GM12878 (cell line): ENCODE results near the gene TYROBP. TPM values are rescaled to one million over a fixed set of nuclear protein-coding genes. Genes with fewer than 3 reads are reported as not detected.
A peak's percentile ranks its signal among the peaks of the same experiment; 100 is the strongest.

Experiments
- ATAC-seq: fragments of 200-7000 bp; cut with Tn5 transposase; 3 replicates; pipeline ENCODE4 v1.9.1; 2020; ENCODE audit warnings: mild to moderate bottlenecking, moderate library complexity
- BruUV-seq: library from RNA; stranded (reverse); fragments of 400-500 nt; replicated peaks from 2 replicates; lab custom pipeline; 2021; lab: Mats Ljungman, UMichigan
- CTCF ChIA-PET: fragments of 300-600 bp; sonication (Branson Sonifier 250); formaldehyde crosslinking; extraction: SDS; loops from one replicate; lab custom pipeline; 2021; ENCODE audit warnings: inconsistent platforms; lab: Yijun Ruan, JAX
- POLR2A ChIA-PET: fragments of 350-600 bp; formaldehyde crosslinking; extraction: SDS; loops from one replicate; lab custom pipeline; 2021; ENCODE audit warnings: inconsistent platforms; lab: Charles Lee
- RAD21 ChIA-PET: fragments of 300-600 bp; sonication (Branson Sonifier 250); formaldehyde crosslinking; loops from one replicate; lab custom pipeline; 2023; ENCODE audit warnings: antibody characterized with exemption; ENCODE audit not compliant: unreplicated experiment; lab: Charles Lee
- SMC1A ChIA-PET: fragments of 300-600 bp; sonication (Branson Sonifier 250); formaldehyde crosslinking; loops from one replicate; lab custom pipeline; 2023; ENCODE audit not compliant: unreplicated experiment, uncharacterized antibody; lab: Charles Lee
- DNase-seq: peaks from one replicate; pipeline ENCODE4 v3.0.0-alpha.2; 2011; ENCODE audit warnings: low read depth, low spot score
- FAIRE-seq: peaks from 3 replicates; lab custom pipeline; 2011; peaks lifted over from hg19 to GRCh38; lab: Jason Lieb, UNC
- H2AFZ ChIP-seq: 2 replicates; pipeline ENCODE4 v1.6.0; 2011; ENCODE audit warnings: low read depth, low read length, control low read depth; ENCODE audit not compliant: control insufficient read depth
- H3K27ac ChIP-seq: 2 replicates; pipeline ENCODE4 v1.5.1; 2011; ENCODE audit warnings: control low read depth; ENCODE audit not compliant: control insufficient read depth, insufficient read depth
- H3K27me3 ChIP-seq, 2 experiments: replicated peaks in 1 of 2; 2 replicates each; pipeline versions ENCODE4 v1.6.0 to v1.6.1; 2011; ENCODE audit warnings: low read length in 1 of 2; ENCODE audit not compliant: control insufficient read depth in 2 of 2, insufficient read depth in 2 of 2
- H3K36me3 ChIP-seq, 2 experiments: 2 replicates each; pipeline ENCODE4 v1.5.1; 2011; ENCODE audit warnings: low read length in 1 of 2; ENCODE audit not compliant: control insufficient read depth in 2 of 2, insufficient read depth in 2 of 2
- H3K4me1 ChIP-seq: 2 replicates; pipeline ENCODE4 v1.6.1; 2011; ENCODE audit warnings: mild to moderate bottlenecking, low read length, moderate library complexity, mixed read lengths; ENCODE audit not compliant: control insufficient read depth, insufficient read depth
- H3K4me2 ChIP-seq: 2 replicates; pipeline ENCODE4 v1.6.0; 2011; ENCODE audit warnings: control low read depth; ENCODE audit not compliant: control insufficient read depth, insufficient read depth
- H3K4me3 ChIP-seq: fragments of 200-600 bp; sonication (generic); 2 replicates; pipeline ENCODE4 v1.5.1; 2016
- H3K79me2 ChIP-seq: 2 replicates; pipeline ENCODE4 v1.6.0; 2011; ENCODE audit warnings: low read length; ENCODE audit not compliant: control insufficient read depth, insufficient read depth
- H3K9ac ChIP-seq: 2 replicates; pipeline ENCODE4 v1.8.0; 2011; ENCODE audit warnings: low read length, control low read depth, mixed read lengths; ENCODE audit not compliant: control insufficient read depth, insufficient read depth
- H3K9me3 ChIP-seq: replicated peaks from 3 replicates; pipeline ENCODE4 v1.5.1; 2011; ENCODE audit warnings: mild to moderate bottlenecking, low read length; ENCODE audit not compliant: control insufficient read depth, insufficient read depth
- H4K20me1 ChIP-seq: 2 replicates; pipeline ENCODE4 v1.6.0; 2011; ENCODE audit not compliant: control insufficient read depth, insufficient read depth
- BHLHE40 ChIP-seq, 2 experiments: fragments of 450-650 bp in 1 of 2; IDR thresholded peaks; 2 replicates each; pipeline ENCODE4 v1.6.1; 2011 to 2017; ENCODE audit warnings: low read depth in 2 of 2, borderline replicate concordance in 1 of 2, improper control_type of control experiment in 1 of 2, low read length in 1 of 2, mild to moderate bottlenecking in 1 of 2
- CBX5 ChIP-seq: sonication (generic); IDR thresholded peaks from 2 replicates; pipeline ENCODE4 v1.6.1; 2016; ENCODE audit warnings: low read depth, moderate library complexity, mild to moderate bottlenecking, inconsistent platforms
- CHD1 ChIP-seq: IDR thresholded peaks from 2 replicates; pipeline ENCODE4 v1.6.1; 2012; ENCODE audit warnings: low read depth, low read length, improper control_type of control experiment
- FOS ChIP-seq: IDR thresholded peaks from 3 replicates; pipeline ENCODE4 v1.6.1; 2011; ENCODE audit warnings: borderline replicate concordance; ENCODE audit not compliant: insufficient read length; ENCODE audit errors: extremely low read depth
- FOXM1 ChIP-seq: IDR thresholded peaks from 2 replicates; pipeline ENCODE4 v1.6.1; 2012; ENCODE audit warnings: low read depth, mild to moderate bottlenecking, inconsistent platforms, low read length, moderate library complexity
- HDGF ChIP-seq: fragments of 450-650 bp; IDR thresholded peaks from 2 replicates; pipeline ENCODE4 v1.6.1; 2016; ENCODE audit warnings: antibody characterized with exemption
- IKZF2 ChIP-seq, 2 experiments: fragments of 450-650 bp; IDR thresholded peaks; 2 replicates each; pipeline ENCODE4 v1.6.1; 2017; ENCODE audit warnings: mild to moderate bottlenecking in 2 of 2, moderate library complexity in 2 of 2
- LARP7 ChIP-seq: fragments of 450-650 bp; IDR thresholded peaks from 2 replicates; pipeline ENCODE4 v1.6.1; 2017; ENCODE audit warnings: mild to moderate bottlenecking
- NBN ChIP-seq: fragments of 450-650 bp; IDR thresholded peaks from 2 replicates; pipeline ENCODE4 v1.6.1; 2016
- NFYB ChIP-seq: IDR thresholded peaks from 2 replicates; pipeline ENCODE4 v1.6.1; 2011; ENCODE audit warnings: low read depth, mild to moderate bottlenecking, low read length, improper control_type of control experiment, moderate library complexity; ENCODE audit not compliant: insufficient read depth
- NR2C1 ChIP-seq: fragments of 450-650 bp; IDR thresholded peaks from 2 replicates; pipeline ENCODE4 v1.6.1; 2017; ENCODE audit warnings: antibody characterized with exemption, mild to moderate bottlenecking, moderate library complexity
- POLR2A ChIP-seq: IDR thresholded peaks from 2 replicates; pipeline ENCODE4 v1.6.1; 2011; ENCODE audit warnings: low read depth, mild to moderate bottlenecking, low read length
- POLR2AphosphoS5 ChIP-seq: IDR thresholded peaks from 2 replicates; pipeline ENCODE4 v1.6.1; 2011; ENCODE audit warnings: mild to moderate bottlenecking, low read length, inconsistent platforms
- RBBP5 ChIP-seq: fragments of 200-600 bp; sonication (generic); conservative IDR thresholded peaks from 2 replicates; pipeline ENCODE4 v1.6.1; 2016
- SMAD5 ChIP-seq: IDR thresholded peaks from 2 replicates; pipeline ENCODE4 v1.6.1; 2016; ENCODE audit warnings: antibody characterized with exemption, low read depth
- SPI1 ChIP-seq: IDR thresholded peaks from 2 replicates; pipeline ENCODE4 v1.6.1; 2011; ENCODE audit warnings: low read depth, mild to moderate bottlenecking, low read length, moderate library complexity, borderline replicate concordance; ENCODE audit not compliant: insufficient read depth
- ZNF207 ChIP-seq: fragments of 450-650 bp; IDR thresholded peaks from 2 replicates; pipeline ENCODE4 v1.6.1; 2014; ENCODE audit warnings: antibody characterized with exemption, mild to moderate bottlenecking, borderline replicate concordance
- WGBS: methylation state at CpG from one replicate; pipeline ENCODE4 v1.1.6; 2016; ENCODE audit warnings: low lambda C conversion rate; ENCODE audit not compliant: insufficient replicate concordance, insufficient coverage; ENCODE audit errors: missing lambda C conversion rate; 5-methylcytosine and 5-hydroxymethylcytosine counted together
- in situ Hi-C: fragments of 300-500 bp; cut with MboI; formaldehyde crosslinking; loops from 9 replicates; pipeline ENCODE4 v1.14.3; 2018; ENCODE audit warnings: mixed read lengths
- intact Hi-C: fragments of 100-400 bp; cut with micrococcal nuclease; formaldehyde crosslinking; loops from one replicate; pipeline ENCODE4 v1.14.2; 2022; ENCODE audit not compliant: unreplicated experiment
- polyA plus RNA-seq, 11 experiments: library from polyadenylated mRNA; depleted of rRNA in 4 of 11; unstranded in 6 of 11; stranded (reverse) in 5 of 11; fragments of >200 nt; fragmentation: Nextera tagmentation in 4 of 11; fragmentation: Illumina TruSeq in 1 of 11; extraction: Ambion mirVana in 4 of 11; extraction: Trizol in 1 of 11; gene quantifications; 1 replicate in 1 of 11; 2 replicates in 10 of 11; pipeline versions ENCODE4 v1.2.1 to v1.2.3, GENCODE V29; 2011 to 2016; ENCODE audit warnings: inconsistent platforms in 2 of 11, missing spikeins in 2 of 11, low read depth in 1 of 11
- total RNA-seq, 4 experiments: library from RNA; depleted of rRNA in 3 of 4; stranded (reverse); fragments of >200 nt in 3 of 4; fragmentation: Illumina TruSeq in 1 of 4; extraction: Trizol in 1 of 4; gene quantifications; 2 replicates each; pipeline versions ENCODE4 v1.2.1 to v1.2.3, GENCODE V29; 2013 to 2021
- TF ChIP-seq, protein P1 (sequence below): fragments of 450-650 bp; IDR thresholded peaks from 2 replicates; pipeline ENCODE4 v1.6.1; 2018; ENCODE audit warnings: borderline replicate concordance, mild to moderate bottlenecking; ENCODE audit not compliant: partially characterized antibody
- TF ChIP-seq, protein P2 (sequence below): fragments of 450-650 bp; IDR thresholded peaks from 2 replicates; pipeline ENCODE4 v1.6.1; 2018; ENCODE audit warnings: mild to moderate bottlenecking, low read depth, moderate library complexity; ENCODE audit not compliant: partially characterized antibody

The TYROBP gene
- total and polyA plus RNA-seq, 10 of the 15 experiments (the other 5 are each of a cell fraction or from before 2014, with no cell fraction given): 0.33 to 2.4 (median 0.58) TPM; not detected in 2

DNA sequence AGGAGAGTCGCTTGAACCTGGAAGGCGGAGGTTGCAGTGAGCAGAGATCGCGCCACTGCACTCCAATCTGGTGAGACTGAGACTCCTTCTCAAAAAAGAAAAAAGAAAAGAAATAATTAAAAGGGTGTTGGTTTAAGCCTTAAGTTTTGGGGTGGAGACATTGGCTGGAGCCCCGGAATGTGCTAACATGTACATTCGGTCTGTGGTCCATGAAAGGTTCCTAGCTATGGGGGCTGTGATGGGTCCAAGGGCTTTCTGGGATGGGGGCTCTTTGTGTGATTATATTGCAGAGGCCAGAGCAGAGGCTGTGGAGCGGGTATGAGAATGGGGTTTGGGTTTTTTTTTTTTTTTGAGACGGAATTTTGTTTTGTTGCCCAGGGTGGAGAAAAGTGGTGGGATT, 22.2 kb downstream of the TYROBP start (continued):
- TF ChIP-seq FOXM1: no peak

DNA sequence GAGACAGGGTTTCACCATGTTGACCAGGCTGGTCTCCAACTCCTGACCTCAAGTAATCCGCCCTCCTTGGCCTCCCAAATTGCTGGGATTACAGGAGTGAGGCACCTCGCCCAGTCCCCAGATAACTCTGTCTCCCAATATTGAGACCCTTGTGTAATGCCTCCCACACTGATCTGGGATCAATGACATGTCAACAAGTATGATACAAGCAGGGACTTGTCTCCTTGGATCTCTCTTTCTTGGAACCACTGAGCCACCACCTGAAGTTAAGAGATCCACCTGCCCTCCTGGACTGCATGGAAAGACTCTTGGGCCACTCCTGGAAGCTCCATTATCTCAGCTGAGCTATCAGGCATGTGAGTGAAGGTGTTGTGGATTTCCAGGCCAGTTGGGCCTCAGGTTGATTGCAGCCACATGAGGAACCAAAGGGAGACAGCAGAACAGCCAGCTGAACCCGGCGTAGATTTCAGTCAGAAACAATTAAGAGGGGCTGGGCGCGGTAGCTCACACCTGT, 22.8 kb downstream of the TYROBP start:
- RAD21 ChIA-PET: interaction anchor here (7.3 kb wide), 1 partner anchor 47 kb away, joined by 107 read pairs; no protein-coding TSS in a partner anchor
- H4K20me1 ChIP-seq: peaks cover 3% of the 10 kb centered on the region; the same call in 1 of the 2 replicates
- H2AFZ ChIP-seq: no peak overlapping the region
- no peak for ATAC-seq
- H3K27me3 ChIP-seq: no peaks in the 10 kb centered on the region
- in situ Hi-C loops: loop anchor here (5.0 kb wide), 1 partner anchor 47 kb away; no protein-coding TSS in a partner anchor
- no peak for FAIRE-seq
- H3K4me2 ChIP-seq: no peak overlapping the region
- SMC1A ChIA-PET: interaction anchor here (0.6 to 2.4 kb wide), 3 partner anchors 12 to 62 kb away, joined by 3 to 12 read pairs (median 3); no protein-coding TSS in a partner anchor
- H3K9ac ChIP-seq: no peak overlapping the region
- no peak overlapping the region for H3K4me3 ChIP-seq
- H3K9me3 ChIP-seq: no peaks in the 10 kb centered on the region
- H3K79me2 ChIP-seq: no peaks in the 10 kb centered on the region
- no TSS peak for BruUV-seq
- no peaks in the 10 kb centered on the region for H3K4me1 ChIP-seq
- CTCF ChIA-PET: interaction anchor here (0.8 to 9.6 kb wide), 3 partner anchors 29 to 191 kb away, joined by 3 to 145 read pairs (median 4); no protein-coding TSS in a partner anchor
- H3K27ac ChIP-seq: no peak overlapping the region
- POLR2A ChIA-PET: interaction anchor here (0.6 to 1.0 kb wide), 2 partner anchors 9 to 180 kb away, joined by 3 to 4 read pairs; no protein-coding TSS in a partner anchor
- peaks cover 12 to 14% of the 10 kb centered on the region in 2 experiments for H3K36me3 ChIP-seq
- no peak for DNase-seq
- 88% methylated on average over 6 of the region's 6 CpGs for whole genome bisulfite sequencing
- intact Hi-C loops: no loop called here
- no peak for TF ChIP-seq NR2C1
- TF ChIP-seq ZNF207: no peak
- TF ChIP-seq LARP7: no peak
- TF ChIP-seq SMAD5: 0 out of 2 replicates have a peak, but pooled peaks have one; percentile 54
- peak; percentile 46 for TF ChIP-seq POLR2A
- TF ChIP-seq, protein P1, sequence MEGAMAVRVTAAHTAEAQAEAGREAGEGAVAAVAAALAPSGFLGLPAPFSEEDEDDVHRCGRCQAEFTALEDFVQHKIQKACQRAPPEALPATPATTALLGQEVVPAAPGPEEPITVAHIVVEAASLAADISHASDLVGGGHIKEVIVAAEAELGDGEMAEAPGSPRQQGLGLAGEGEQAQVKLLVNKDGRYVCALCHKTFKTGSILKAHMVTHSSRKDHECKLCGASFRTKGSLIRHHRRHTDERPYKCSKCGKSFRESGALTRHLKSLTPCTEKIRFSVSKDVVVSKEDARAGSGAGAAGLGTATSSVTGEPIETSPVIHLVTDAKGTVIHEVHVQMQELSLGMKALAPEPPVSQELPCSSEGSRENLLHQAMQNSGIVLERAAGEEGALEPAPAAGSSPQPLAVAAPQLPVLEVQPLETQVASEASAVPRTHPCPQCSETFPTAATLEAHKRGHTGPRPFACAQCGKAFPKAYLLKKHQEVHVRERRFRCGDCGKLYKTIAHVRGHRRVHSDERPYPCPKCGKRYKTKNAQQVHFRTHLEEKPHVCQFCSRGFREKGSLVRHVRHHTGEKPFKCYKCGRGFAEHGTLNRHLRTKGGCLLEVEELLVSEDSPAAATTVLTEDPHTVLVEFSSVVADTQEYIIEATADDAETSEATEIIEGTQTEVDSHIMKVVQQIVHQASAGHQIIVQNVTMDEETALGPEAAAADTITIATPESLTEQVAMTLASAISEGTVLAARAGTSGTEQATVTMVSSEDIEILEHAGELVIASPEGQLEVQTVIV: no peak
- TF ChIP-seq, protein P2, sequence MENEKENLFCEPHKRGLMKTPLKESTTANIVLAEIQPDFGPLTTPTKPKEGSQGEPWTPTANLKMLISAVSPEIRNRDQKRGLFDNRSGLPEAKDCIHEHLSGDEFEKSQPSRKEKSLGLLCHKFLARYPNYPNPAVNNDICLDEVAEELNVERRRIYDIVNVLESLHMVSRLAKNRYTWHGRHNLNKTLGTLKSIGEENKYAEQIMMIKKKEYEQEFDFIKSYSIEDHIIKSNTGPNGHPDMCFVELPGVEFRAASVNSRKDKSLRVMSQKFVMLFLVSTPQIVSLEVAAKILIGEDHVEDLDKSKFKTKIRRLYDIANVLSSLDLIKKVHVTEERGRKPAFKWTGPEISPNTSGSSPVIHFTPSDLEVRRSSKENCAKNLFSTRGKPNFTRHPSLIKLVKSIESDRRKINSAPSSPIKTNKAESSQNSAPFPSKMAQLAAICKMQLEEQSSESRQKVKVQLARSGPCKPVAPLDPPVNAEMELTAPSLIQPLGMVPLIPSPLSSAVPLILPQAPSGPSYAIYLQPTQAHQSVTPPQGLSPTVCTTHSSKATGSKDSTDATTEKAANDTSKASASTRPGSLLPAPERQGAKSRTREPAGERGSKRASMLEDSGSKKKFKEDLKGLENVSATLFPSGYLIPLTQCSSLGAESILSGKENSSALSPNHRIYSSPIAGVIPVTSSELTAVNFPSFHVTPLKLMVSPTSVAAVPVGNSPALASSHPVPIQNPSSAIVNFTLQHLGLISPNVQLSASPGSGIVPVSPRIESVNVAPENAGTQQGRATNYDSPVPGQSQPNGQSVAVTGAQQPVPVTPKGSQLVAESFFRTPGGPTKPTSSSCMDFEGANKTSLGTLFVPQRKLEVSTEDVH: no peak
- no peak for TF ChIP-seq HDGF
- TF ChIP-seq NFYB: no peak
- no peak for TF ChIP-seq CBX5
- no peak for TF ChIP-seq NBN
- TF ChIP-seq IKZF2 (IDR thresholded peaks at IDR 0.05): no peak
- TF ChIP-seq RBBP5: no peak
- TF ChIP-seq BHLHE40 (IDR thresholded peaks at IDR 0.05; ENCODE audit: borderline replicate concordance in 1 of 2, low read depth in 2 of 2, low read length in 1 of 2): no peak
- 0 out of 2 replicates have a peak, but pooled peaks have one; percentile 10 for TF ChIP-seq POLR2AphosphoS5
- TF ChIP-seq SPI1: no peak
- TF ChIP-seq CHD1: no peak
- TF ChIP-seq FOS: no peak
